HepG2 (cell line): ENCODE data around the gene SELENOM.

Source experiments
- CBX5 ChIP-seq: sonication (generic); formaldehyde crosslinking; IDR thresholded peaks from 2 replicates; pipeline ENCODE4 v1.4.0; 2020; ENCODE audit warnings: missing genetic modification reagents, borderline replicate concordance
- FIP1L1 ChIP-seq: fragments of 200-400 bp; formaldehyde crosslinking; IDR thresholded peaks from 2 replicates; pipeline ENCODE4 v1.6.1; 2018; ENCODE audit warnings: low read depth, mild to moderate bottlenecking, low read length, moderate library complexity, borderline replicate concordance; ENCODE audit not compliant: insufficient read depth
- NFYB ChIP-seq: sonication (generic); formaldehyde crosslinking; IDR thresholded peaks from 2 replicates; pipeline ENCODE4 v1.4.0; 2020; ENCODE audit warnings: missing genetic modification reagents
- POLR2AphosphoS5 ChIP-seq: IDR thresholded peaks from 2 replicates; pipeline ENCODE4 v1.6.1; 2012; ENCODE audit warnings: low read depth, low read length
- ZNF367 ChIP-seq: sonication (generic); formaldehyde crosslinking; IDR thresholded peaks from 2 replicates; pipeline ENCODE4 v1.4.0; 2020; ENCODE audit warnings: missing genetic modification reagents, borderline replicate concordance
- ZNF780A ChIP-seq: sonication (generic); formaldehyde crosslinking; IDR thresholded peaks from 2 replicates; pipeline ENCODE4 v1.8.0; 2022; ENCODE audit warnings: mild to moderate bottlenecking, missing genetic modification reagents, moderate library complexity
- TF ChIP-seq, protein P1 (sequence below): sonication (generic); formaldehyde crosslinking; conservative IDR thresholded peaks from 2 replicates; pipeline ENCODE4 v1.8.1; 2023; ENCODE audit warnings: missing genetic modification reagents
- TF ChIP-seq, protein P2 (sequence below), 2 experiments: IDR thresholded peaks; 2 replicates each; pipeline ENCODE4 v1.6.1; 2011 to 2012; ENCODE audit warnings: low read length in 2 of 2, borderline replicate concordance in 1 of 2, low read depth in 1 of 2, mild to moderate bottlenecking in 1 of 2, moderate library complexity in 1 of 2

DNA sequence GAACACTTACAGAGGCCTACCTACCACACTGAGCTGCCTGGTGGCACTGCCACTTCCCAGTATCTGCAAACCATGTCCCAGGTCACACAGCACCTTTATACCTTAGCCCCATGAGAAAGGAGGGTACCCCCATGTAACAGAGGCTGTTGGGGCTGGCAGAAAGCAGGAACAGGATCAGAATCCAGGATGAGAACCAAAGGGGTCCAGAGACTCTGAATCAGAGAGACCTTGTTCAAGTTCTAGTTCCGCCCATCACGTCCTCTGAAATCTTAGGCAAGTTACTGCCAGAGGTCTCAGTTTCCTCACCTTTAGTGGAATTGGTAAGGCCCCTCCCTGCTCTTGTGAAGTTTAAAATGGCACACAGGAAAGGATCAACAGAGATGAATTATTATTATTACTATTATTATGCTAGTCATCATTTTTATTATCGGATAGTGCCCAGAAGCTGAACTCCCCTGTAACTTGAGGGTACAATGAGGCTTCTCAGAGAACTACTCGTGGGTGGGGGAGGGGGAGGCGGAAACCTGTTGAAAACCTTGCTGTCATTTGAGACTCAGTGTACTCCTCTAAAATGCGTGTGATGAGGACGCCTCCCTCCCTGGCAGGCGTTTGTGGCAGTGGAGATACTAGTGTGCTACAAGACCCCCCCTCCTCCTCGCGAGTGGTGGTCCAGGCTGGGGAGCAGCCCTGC lies 9.3 kb downstream of the SELENOM start:
- TF ChIP-seq, protein P1, sequence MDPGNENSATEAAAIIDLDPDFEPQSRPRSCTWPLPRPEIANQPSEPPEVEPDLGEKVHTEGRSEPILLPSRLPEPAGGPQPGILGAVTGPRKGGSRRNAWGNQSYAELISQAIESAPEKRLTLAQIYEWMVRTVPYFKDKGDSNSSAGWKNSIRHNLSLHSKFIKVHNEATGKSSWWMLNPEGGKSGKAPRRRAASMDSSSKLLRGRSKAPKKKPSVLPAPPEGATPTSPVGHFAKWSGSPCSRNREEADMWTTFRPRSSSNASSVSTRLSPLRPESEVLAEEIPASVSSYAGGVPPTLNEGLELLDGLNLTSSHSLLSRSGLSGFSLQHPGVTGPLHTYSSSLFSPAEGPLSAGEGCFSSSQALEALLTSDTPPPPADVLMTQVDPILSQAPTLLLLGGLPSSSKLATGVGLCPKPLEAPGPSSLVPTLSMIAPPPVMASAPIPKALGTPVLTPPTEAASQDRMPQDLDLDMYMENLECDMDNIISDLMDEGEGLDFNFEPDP = no peak
- TF ChIP-seq POLR2AphosphoS5 (no peak), ZNF367 (CRISPR knock-in tag) (no peak), ZNF780A (CRISPR knock-in tag) (no peak), NFYB (CRISPR knock-in tag) (no peak), FIP1L1 (no peak), CBX5 (no peak)
- TF ChIP-seq, protein P2, sequence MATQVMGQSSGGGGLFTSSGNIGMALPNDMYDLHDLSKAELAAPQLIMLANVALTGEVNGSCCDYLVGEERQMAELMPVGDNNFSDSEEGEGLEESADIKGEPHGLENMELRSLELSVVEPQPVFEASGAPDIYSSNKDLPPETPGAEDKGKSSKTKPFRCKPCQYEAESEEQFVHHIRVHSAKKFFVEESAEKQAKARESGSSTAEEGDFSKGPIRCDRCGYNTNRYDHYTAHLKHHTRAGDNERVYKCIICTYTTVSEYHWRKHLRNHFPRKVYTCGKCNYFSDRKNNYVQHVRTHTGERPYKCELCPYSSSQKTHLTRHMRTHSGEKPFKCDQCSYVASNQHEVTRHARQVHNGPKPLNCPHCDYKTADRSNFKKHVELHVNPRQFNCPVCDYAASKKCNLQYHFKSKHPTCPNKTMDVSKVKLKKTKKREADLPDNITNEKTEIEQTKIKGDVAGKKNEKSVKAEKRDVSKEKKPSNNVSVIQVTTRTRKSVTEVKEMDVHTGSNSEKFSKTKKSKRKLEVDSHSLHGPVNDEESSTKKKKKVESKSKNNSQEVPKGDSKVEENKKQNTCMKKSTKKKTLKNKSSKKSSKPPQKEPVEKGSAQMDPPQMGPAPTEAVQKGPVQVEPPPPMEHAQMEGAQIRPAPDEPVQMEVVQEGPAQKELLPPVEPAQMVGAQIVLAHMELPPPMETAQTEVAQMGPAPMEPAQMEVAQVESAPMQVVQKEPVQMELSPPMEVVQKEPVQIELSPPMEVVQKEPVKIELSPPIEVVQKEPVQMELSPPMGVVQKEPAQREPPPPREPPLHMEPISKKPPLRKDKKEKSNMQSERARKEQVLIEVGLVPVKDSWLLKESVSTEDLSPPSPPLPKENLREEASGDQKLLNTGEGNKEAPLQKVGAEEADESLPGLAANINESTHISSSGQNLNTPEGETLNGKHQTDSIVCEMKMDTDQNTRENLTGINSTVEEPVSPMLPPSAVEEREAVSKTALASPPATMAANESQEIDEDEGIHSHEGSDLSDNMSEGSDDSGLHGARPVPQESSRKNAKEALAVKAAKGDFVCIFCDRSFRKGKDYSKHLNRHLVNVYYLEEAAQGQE (IDR thresholded peaks at IDR 0.05; ENCODE audit: borderline replicate concordance in 1 of 2, low read depth in 1 of 2, low read length in 2 of 2) = no peak
